GM03348 (cell line): ENCODE data around the gene TXNDC15.
"Not testable (repeated sequence)": the region's sequence is repeated elsewhere in the genome, so short reads cannot be mapped to it uniquely, and the experiment has no call there.

Source experiments
- DNase-seq: peaks from one replicate; pipeline ENCODE4 v3.0.0; 2012; ENCODE audit warnings: low spot score

Gene TXNDC15, protein sequence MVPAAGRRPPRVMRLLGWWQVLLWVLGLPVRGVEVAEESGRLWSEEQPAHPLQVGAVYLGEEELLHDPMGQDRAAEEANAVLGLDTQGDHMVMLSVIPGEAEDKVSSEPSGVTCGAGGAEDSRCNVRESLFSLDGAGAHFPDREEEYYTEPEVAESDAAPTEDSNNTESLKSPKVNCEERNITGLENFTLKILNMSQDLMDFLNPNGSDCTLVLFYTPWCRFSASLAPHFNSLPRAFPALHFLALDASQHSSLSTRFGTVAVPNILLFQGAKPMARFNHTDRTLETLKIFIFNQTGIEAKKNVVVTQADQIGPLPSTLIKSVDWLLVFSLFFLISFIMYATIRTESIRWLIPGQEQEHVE

DNA sequence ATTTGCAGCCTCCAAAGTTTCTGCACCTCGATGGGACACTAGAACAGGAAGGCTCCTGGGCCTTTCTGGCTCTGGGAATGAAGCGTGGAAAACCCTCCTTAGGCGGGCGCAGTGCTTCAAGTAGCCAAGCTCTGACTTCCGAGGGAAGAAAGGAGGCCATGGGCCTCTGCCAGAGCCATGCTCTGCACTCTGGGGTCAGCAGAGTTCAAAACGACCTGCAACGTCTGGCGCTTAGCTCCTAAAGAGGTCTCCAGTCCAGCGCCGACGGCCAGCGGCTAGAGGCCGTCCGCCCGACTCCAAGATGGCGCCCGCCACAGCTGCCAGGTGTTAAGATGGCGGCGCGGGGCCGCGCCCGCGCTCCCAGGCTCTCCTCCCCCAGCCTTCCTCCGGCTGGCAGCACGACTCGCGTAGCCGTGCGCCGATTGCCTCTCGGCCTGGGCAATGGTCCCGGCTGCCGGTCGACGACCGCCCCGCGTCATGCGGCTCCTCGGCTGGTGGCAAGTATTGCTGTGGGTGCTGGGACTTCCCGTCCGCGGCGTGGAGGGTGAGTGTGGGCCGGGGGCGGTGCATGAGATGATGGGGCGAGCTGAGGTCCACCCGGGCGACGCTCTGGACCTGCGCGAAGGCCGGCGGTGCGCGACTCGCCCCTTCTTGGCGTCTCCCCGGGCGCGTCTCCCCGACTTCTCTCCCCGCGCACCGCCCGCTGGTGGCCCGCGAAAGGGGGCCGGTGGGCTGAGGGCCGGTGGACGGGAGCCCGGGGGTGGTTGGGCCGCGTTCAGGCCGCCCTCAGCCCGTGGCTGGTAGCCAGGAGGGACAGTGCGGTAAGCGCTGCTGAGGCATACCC is at the start of gene TXNDC15:
Gene TXNDC15, plus strand, starts transcription at position 385 of the 844 bp plus-strand sequence. Its CDS starts 57 bp downstream, at position 442.
- peak; percentile 95 for DNase-seq

DNA sequence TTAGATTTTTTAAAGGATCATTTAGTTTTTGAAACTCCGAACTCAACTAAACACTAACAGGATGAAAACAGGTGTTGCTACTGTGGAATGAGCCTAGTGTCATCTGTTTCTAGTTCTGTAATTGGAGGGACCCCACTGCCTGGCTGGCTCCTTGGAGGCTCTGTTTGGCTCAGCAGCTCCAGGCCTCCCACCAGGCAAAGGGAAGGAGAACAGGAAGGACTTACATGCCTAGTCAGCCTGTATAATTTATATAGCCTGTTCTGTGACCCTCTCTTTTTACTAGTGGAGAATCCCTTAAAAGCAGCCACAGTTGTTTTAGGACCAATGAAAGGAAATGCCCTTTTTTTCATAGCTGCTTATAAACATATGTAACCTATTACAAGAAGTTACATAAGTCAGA is 49.5 kb upstream of the TXNDC15 start:
- no peak for DNase-seq

DNA sequence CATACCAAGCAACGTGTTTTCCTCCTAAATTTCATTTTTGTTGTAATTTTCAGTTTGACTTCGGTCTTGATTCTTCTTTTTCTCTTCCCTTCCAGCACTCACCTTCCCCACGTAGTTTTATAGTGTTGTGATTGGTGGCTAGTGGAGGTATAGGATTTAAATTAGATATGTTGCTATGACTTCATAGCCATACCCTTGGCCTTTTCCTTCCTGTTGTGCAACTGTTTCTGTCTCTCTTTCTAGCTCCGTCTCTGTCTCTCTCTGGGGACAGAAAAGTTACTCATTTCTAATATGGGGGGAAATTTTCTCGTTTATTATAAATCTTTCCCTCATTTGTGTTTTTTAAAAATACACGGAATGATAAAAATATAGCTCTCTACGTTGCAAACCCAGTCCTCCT is 49.0 kb upstream of the TXNDC15 start:
- DNase-seq: no peak

DNA sequence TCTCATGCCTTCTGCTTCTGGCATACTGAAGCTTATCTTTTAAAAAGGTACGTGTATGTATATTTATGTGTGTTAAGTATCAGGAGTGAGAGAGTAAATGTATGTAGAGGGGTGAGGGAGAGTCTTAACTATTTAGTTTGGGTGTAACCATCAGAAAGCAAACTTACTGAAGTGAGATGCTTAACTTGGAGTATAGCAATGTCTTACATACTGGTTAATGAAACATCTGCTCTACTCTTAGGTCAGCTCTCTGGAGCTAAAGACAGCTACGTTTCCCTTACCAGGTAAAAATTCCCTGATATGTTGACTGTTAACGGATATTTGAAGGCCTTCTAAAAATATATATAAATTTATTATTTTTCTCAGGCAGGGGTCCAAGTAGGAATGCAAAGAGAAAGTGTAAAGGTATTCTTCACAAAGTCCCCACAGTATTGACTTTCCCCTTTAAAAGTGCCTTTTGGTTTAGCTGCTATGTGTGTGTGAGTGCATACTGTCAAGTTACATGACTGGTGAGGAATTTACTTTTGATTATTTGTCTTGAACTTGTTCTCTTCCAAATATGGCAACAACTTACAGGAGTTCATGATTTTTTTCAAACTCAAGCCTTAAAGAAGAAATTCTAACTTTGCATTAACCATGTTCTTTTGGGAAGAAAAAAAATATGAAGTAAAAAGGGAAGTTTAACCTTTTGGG is 40.7 kb upstream of the TXNDC15 start:
- no peak for DNase-seq

DNA sequence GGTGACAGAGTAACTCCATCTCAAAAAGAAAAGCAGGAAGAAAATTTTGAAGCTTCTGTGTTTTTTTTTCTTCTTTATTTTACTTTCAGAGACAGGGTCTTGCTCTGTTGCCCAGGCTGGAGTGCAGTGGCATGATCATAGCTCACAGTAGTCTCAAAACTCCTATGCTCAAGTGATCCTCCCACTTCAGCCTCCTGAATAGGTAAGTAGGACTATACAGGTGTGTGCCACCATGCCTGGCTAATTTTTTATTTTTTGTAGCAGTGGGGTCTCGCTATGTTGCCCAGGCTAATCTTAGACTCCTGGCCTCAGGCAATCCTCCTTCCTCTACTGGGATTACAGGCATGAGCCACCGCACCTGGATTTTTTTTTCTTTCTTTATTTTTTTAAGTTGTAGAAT is 38.5 kb upstream of the TXNDC15 start:
- DNase-seq: no peak

DNA sequence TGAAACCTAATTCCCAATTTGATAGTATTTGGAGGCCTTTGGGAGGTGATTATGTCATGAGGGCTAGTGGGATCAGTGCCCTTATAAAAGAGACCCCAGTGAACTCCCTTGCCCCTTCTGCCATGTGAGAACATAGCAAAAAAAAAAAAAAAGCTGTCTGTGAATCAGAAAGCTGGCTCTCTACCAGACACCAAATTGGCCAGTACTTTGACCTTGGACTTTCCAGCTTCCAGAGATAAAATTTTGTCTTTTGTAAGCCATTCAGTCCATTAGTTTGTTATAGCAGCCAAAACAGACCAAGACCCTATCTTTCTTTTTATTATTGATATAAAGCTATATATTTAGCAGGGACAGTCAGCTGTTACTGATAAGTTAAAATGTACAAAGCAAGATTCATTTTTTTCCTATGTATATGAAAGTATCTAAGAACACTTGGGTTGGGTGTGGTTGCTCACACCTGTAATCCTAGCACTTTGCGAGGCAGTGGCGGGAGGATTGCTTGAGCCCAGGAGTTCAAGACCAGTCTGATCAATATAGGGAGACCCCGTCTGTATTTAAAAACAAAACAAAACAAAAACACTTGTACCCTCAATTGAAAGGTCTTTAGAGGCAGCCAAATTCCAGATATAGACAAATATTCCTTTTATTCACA is 36.5 kb upstream of the TXNDC15 start:
- no peak for DNase-seq

DNA sequence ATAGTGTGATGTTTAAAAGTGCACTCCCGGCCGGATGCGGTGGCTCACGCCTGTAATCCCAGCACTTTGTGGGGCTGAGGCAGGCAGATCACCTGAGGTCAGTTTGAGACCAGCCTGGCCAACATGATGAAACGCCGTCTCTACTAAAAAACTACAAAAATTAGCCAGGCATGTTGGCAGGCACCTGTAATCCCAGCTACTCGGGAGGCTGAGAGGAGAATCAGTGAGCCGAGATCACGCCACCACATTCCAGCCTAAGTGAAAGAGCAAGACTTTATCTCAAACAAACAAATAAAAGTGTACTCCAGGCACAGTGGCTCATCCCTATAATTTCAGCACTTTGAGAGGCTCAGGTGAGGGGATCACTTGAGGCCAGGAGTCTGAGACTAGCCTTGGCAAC is 35.8 kb upstream of the TXNDC15 start:
- not testable (repeated sequence) for DNase-seq

DNA sequence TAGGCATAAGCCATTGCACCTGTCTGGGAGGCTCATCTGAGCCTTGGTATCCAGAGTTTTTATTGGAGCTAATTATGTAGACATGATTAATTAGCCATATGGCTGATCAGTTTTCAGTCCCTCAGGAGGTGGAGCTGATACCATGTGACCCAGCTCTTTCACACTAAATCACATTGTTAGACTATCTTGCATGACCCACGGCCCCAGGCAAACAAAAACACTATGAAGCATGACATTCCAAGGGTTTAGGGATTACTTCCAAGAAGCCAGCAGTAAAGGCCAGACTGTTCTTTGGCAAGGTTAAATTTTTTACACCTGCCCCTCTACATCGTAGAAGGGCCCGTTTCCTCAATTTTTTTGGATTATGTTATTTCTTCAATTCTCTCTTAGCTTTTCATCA is 33.4 kb upstream of the TXNDC15 start:
- no peak for DNase-seq

DNA sequence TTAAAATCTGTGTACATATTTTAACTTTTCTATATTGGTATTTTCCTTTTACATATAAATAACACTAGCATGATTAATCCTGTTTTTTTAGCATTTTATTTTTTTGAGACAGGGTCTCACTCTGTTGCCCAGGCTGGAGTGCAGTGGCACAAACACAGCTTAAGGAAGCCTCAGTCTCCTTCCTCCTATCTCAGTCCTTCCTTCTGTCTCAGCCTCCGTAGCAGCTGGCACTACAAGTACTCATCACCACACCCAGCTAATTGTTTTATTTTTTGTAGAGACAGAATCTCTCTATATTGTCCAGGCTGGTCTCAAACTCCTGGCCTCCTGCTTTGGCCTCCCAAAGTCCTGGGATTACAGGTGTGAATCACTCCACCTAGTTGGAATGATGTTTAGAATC is 29.9 kb upstream of the TXNDC15 start:
- DNase-seq: no peak

DNA sequence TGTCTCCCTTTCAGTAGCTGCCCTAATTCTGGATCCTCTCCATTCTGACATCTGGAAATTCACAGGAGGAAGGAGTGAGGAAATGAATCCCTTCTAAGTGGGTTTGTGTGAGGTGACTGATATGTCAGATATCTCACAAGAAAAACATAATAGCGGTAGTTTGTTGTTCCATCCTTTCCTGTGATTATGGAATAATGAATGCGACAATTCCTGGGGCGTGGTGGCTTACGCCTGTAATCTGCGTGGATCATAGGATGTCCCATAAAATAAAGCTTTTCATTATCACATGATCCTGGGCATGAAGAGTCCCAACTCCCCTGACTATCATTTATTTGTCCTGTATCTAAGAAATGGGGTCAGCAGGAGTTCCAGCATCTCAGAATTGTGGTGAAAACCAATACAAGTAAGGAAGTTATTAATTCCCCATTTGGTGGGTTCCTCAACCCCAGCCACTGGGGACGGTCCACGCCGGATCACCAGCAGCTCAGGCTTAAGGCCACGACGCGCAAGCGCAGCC is 28.8 kb upstream of the TXNDC15 start:
- DNase-seq: peak; percentile 19

DNA sequence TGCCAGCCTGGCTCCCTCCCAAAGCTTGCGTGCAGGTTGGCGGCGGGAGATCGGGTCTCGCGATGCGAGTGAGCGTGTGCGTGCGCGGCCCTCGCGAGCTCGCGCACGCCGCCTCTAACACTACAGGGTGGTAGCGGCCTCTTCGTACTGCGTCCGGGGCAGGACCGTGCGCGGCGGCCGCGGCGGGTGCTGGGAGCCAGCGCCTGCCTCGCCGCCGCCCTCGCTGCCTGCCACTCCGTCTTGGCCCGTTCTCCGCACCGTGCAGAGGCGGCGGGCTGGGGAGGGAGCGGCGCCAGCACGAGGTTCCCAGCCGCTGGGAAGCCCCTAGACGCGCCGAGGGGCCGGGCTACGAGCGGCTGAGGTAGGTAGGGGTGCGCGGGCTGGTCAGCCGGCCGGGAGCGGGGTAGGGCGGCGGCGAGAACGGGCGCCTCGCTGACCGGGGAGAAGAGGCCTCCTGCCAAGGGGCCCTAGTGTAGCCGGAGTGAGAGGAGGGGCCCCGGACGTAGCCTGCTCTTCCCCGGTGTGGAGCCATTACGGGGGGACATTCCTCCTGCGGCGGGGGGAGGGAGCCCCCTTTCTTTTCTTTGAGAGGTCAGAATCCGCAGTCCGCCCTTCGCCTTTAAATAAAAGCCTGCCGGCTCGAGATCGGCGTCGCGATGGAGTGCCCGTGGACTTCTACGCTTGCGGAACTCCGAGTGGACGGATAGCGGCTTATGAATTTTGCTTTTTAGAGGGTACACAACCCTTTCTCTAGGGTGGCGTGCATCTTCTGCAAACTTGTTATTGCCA is 28.1 kb upstream of the TXNDC15 start, which contains the start of gene C5orf24:
Gene C5orf24, plus strand, starts transcription at position 117 of the 789 bp plus-strand sequence. CDS start 8,933 bp downstream, outside the sequence.
- peak; percentile 97 for DNase-seq

DNA sequence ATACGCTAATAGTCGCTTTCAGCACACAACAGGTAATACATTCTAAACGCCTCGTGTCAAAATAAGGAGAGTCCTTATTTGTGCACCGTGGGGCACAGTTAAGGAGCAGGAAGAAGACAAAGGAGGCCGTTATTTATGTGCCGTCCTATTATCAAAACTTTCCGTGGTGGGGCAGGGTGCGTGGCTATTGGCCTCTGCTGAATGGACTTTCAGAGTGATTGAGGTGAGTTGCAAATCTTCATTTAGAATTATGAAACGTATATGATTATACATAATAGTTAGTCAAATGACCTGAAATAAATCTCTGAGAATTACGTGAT is 27.6 kb upstream of the TXNDC15 start:
- peak; percentile 16 for DNase-seq

DNA sequence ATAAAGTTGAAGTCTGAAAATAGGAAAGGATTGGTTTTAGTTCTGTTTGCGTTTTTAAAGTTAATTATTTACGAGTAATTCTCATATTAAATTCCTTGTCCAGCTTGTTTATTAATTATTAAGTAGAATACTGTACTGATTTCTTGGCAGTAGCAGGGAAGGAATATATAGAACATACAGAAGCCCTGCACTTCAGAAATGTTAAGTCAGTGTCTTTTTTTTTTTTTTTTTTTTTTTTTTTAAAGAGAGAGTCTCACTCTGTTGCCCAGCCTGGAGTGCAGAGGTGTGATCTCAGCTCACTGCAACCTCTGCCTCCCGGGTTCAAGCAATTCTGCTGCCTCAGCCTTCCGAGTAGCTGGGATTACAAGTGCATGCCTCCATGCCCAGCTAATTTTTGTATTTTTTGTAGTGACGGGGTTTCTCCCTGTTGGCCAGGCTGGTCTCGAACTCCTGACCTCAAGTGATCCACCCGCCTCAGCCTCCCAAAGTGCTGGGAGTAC is 24.7 kb upstream of the TXNDC15 start:
- DNase-seq: not testable (repeated sequence)

DNA sequence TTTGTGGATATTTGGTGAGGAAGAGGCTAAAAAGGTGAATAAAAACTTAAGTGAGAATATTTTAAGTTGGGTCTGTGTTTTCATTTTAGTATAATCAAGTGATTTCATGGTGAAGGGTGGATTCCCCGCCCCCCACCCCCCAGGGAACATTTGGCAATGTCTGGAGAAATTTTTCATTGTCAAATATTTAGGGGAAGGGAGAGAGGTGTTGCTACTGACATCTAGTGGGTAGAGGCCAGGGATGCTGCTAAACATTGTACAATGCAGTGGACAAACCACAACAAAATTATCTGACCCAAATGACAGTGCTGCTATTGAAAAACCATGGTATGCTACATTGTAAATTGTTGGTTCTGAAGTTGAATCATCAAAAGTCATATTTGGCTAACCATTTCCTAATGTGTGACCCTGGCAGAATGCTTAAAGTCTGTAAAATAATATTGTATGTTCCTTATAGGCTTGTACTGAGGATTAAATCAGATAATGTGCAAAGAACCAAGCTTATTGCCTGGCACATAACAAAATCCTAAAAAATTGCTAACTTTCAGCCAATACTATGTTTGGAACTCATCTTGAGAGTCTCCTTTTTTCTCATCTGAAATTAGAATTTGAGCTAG is 22.8 kb upstream of the TXNDC15 start:
- DNase-seq: peak; percentile 64

DNA sequence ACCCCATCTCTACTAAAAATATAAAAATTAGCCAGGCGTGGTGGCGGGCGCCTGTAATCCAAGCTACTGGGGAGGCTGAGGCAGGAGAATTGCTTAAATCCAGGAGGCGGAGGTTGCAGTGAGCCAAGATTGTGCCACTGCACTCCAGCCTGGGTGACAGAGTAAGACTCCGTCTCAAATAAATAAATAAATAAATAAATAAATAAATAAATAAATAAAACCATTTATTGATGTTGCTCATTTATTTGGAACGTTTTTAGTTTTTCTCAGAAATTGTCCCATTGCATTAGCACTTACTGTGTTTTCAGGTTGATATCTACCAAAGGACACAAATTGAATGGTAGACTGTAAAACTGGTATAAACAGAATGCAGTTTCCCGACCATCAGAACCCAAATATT is 17.7 kb upstream of the TXNDC15 start:
- not testable (repeated sequence) for DNase-seq

DNA sequence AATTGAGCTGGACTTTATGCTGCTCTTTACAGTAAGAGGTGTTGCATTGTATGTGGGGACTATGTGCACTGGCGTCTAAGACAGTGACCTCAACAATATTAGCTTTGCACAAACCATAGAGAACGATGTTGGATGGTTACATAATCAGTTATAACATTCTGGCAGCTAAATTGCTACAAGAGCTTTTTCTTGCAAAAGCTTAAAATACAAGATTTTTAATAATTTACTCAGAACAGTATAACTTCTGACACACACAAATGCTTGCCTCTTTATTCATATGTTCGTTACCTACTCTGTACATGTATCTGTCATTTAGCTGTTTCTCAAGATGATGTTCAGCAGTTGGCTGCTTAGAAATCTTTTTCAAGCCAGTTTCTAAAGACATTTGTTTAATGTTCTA is 16.8 kb upstream of the TXNDC15 start:
- no peak for DNase-seq

DNA sequence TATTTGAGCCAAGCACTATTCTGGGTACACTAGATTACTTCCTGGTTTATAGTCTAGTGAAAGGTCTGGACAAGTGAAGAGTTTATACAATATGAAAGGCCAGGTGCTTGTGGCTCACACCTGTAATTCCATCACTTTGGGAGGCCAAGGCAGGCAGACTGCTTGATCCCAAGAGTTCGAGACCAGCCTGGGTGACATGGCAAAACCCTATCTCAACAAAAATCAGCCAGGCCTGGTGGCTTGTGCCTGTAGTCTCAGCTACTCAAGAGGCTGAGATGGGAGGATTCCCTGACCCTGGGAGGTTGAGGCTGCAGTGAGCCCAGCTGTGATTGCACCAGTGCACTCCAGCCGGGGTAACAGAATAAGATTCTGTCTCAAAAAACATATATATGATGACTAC is 9.5 kb upstream of the TXNDC15 start:
- DNase-seq: no peak

DNA sequence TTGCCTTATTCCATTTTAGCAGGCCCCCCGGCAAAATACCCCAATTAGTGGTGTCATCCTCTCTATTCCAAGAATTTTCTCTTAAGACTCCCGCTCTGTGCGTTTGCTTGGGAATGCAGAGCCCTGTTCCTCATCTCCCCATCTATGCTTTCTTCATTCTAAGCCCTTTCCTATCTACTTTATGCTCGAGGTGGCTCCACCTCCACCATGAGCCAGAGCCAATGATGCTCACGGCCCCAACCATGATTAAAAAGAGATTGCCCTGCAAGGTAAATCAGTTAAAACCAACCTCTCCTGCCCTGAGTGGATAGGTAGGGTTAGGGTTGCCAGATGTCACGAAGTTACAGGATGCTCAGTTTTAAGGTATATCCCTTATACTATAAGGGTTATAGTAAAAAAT is 677 bp upstream of the TXNDC15 start:
- DNase-seq: no peak

DNA sequence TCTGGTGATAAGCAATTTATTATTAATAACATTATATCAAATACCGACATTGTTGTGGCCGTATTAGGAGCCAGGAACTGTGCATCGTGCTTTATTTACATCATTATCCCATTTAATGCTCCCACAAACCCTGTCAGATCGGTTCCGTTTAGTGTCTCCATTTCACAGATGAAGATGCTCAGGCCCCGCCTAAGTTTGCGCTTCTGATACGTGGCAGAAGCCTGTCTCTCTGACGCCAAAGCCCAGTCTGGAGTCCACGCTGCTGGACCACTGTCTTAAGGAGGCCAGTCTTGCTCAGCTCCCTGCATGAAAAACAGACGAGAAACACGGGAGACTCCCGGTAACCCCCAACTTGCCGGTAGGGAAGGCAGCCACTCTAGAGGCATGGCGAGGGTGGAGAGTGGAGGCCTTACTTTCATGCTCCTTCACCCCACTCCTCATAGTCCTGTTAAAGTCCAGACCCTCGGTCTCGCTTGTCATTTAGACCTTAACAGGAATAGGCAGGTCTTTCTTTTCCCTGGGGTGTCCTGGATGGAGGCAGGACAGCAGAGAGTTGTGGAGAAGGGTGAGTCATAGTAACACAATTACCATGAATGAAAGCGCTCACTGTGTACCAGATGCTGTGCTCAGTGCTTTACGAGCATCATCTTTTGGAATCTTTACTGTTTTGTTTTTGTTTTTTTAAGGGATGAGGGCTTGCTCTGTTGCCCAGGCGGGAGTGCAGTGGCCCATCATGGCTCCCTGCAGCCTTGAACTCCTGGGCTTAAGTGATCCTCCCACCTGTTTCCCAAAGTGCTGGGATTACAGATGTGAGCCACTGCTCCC is 872 bp downstream of the TXNDC15 start:
- DNase-seq: peak; percentile 84

DNA sequence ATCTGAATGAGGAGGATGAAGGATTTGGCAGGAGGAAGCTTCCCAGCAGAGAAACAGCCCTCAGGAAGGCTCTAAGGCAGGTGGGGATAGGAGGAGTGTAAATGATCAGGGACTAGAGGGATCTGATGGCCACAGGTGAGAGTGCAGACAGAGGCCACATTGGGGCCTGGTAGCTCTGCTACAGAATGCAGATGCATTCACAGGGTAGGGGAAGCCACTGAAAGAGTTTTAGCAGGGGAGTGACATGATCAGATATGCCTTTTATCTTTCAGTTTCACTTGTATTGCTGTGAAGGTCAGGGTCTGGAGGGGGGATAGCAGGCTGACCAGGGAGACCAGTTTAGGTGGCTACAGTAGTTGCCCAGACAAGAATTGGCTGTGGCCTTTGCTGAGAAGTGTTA is 3.0 kb downstream of the TXNDC15 start:
- no peak for DNase-seq
